BE2C (cell line): Measurements from ENCODE around the gene SMPDL3B.

Experiments
- DNase-seq: peaks from one replicate; pipeline ENCODE4 v3.0.0-alpha.2; 2020
- H3K27me3 ChIP-seq: fragments of 250-450 bp; sonication (Bioruptor Pico); 2 replicates; pipeline ENCODE4 v1.5.1; 2020; ENCODE audit warnings: mild to moderate bottlenecking
- H3K36me3 ChIP-seq: fragments of 250-450 bp; sonication (Bioruptor Pico); 2 replicates; pipeline ENCODE4 v1.5.1; 2020; ENCODE audit warnings: mild to moderate bottlenecking
- H3K4me1 ChIP-seq: fragments of 250-450 bp; sonication (Bioruptor Pico); 2 replicates; pipeline ENCODE4 v1.5.1; 2020
- H3K4me3 ChIP-seq: 2 replicates; pipeline ENCODE4 v1.5.1; 2011; ENCODE audit warnings: low read depth, low read length
- H3K9me3 ChIP-seq: fragments of 250-450 bp; sonication (Bioruptor Pico); 2 replicates; pipeline ENCODE4 v1.5.1; 2020
- CTCF ChIP-seq: IDR thresholded peaks from 2 replicates; pipeline ENCODE4 v1.5.1; 2012; ENCODE audit warnings: mild to moderate bottlenecking, low read depth, low read length

Gene SMPDL3B

DNA sequence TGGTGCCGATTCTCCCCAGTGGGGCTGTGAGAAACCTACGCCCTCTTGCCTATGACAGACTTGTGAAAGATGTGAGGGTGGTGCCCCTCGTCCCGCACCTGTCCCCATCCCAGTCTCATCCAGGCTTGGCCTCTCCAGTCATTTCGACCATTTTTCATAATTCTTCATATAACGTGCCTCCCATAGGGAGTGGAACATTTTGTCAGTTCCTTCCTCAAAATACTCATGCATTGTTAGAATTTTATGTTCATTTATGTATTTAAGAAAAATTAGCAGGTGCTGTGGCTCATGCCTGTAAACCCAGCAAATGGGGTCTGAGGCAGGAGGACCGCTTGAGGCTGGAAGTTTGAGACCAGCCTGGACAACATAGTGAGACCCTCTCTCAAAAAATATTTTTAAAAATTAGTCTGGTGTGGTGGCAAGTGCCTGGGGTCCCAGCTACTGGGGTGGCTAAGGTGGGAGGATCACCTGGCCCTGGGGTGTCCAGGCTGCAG lies 19.7 kb upstream of the SMPDL3B start:
- Histone ChIP-seq H3K9me3 (peaks cover 5% of the 10 kb centered on the region), H3K4me3 (no peak overlapping the region), H3K36me3 (no peaks in the 10 kb centered on the region), H3K27me3 (no peaks in the 10 kb centered on the region), H3K4me1 (no peaks in the 10 kb centered on the region)
- no peak for DNase-seq
- TF ChIP-seq CTCF, result no peak

- Histone ChIP-seq H3K4me3 (no peak overlapping the region), H3K4me1 (no peaks in the 10 kb centered on the region), H3K27me3 (no peaks in the 10 kb centered on the region), H3K9me3 (no peaks in the 10 kb centered on the region), H3K36me3 (no peaks in the 10 kb centered on the region)
- no peak for DNase-seq
- no peak for TF ChIP-seq CTCF
Measured at GRCh38 chr1:27922272-27922671, 12.5 kb upstream of the SMPDL3B start.

- no peaks in the 10 kb centered on the region for H3K9me3 ChIP-seq
- no peaks in the 10 kb centered on the region for H3K4me1 ChIP-seq
- H3K36me3 ChIP-seq, result no peaks in the 10 kb centered on the region
- H3K4me3 ChIP-seq, result no peak overlapping the region
- TF ChIP-seq CTCF, result no peak
- no peak for DNase-seq
- no peaks in the 10 kb centered on the region for H3K27me3 ChIP-seq
Measured at GRCh38 chr1:27928216-27928954, 6.4 kb upstream of the SMPDL3B start.

GRCh38 chr1:27931184-27931583 lies 3.6 kb upstream of the SMPDL3B start:
- H3K4me1 ChIP-seq, result no peaks in the 10 kb centered on the region
- no peak overlapping the region for H3K4me3 ChIP-seq
- H3K27me3 ChIP-seq, result no peaks in the 10 kb centered on the region
- no peaks in the 10 kb centered on the region for H3K9me3 ChIP-seq
- H3K36me3 ChIP-seq, result no peaks in the 10 kb centered on the region
- TF ChIP-seq CTCF, result no peak
- no peak for DNase-seq

DNA sequence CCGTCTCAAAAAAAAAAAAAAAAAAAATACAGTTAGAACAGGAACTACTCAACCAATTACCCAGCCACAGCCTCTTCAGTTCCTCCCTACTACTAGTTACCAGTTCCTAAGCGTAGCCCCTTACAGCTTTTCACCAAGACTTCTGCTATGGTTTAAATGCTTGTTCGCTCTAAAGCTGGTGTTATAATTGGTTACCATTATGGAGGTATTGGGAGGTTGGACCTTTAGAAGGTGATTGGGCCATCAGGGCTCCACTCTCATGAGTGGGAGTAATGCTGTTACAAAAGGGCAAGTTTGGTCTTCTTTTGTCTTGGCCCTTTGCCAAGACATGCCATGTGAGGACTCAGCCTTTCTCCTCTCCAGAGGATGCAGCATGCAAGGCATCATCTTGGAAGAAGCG lies 3.0 kb upstream of the SMPDL3B start:
- Histone ChIP-seq H3K36me3 (no peaks in the 10 kb centered on the region), H3K9me3 (no peaks in the 10 kb centered on the region), H3K4me3 (no peak overlapping the region), H3K27me3 (no peaks in the 10 kb centered on the region), H3K4me1 (no peaks in the 10 kb centered on the region)
- no peak for TF ChIP-seq CTCF
- DNase-seq, result no peak

GRCh38 chr1:27935721-27936120 lies 921 bp downstream of the SMPDL3B start:
- H3K9me3 ChIP-seq, result no peaks in the 10 kb centered on the region
- no peak for TF ChIP-seq CTCF
- no peak for DNase-seq
- H3K4me1 ChIP-seq, result no peaks in the 10 kb centered on the region
- H3K27me3 ChIP-seq, result no peaks in the 10 kb centered on the region
- no peaks in the 10 kb centered on the region for H3K36me3 ChIP-seq
- no peak overlapping the region for H3K4me3 ChIP-seq
